ENCODE data around the gene UNC93B1. TPM values are rescaled to one million over a fixed set of nuclear protein-coding genes. Genes with fewer than 3 reads are reported as not detected.

The UNC93B1 gene
- total and polyA plus RNA-seq, 2 of the 13 experiments (the other 11 are each of a cell fraction or from before 2014, with no cell fraction given), result 8.8 to 18.9 TPM

DNA sequence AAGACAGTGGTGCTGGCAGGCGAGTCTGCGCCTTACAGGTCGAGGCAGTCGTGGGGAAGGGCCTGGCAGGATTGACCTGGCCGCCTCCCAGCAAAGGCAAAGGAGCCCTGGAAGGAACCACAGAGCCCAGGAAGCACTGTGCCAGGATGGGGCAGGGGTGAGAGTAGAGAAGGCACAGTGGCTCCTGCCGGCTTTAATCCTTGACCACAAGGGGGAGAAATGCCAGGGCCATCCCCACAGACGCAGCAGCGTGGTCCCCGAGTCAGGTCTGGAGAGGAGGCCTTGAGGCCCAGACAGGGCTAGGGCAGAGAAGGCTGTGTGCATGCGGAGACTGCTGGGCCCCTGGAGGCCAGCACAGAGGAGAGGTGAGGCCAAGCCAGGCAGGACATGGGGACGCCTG lies 16.7 kb upstream of the UNC93B1 start (continued):
- TF ChIP-seq, protein P1, sequence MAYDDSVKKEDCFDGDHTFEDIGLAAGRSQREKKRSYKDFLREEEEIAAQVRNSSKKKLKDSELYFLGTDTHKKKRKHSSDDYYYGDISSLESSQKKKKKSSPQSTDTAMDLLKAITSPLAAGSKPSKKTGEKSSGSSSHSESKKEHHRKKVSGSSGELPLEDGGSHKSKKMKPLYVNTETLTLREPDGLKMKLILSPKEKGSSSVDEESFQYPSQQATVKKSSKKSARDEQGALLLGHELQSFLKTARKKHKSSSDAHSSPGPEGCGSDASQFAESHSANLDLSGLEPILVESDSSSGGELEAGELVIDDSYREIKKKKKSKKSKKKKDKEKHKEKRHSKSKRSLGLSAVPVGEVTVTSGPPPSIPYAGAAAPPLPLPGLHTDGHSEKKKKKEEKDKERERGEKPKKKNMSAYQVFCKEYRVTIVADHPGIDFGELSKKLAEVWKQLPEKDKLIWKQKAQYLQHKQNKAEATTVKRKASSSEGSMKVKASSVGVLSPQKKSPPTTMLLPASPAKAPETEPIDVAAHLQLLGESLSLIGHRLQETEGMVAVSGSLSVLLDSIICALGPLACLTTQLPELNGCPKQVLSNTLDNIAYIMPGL (CRISPR knock-in tag; IDR thresholded peaks at IDR 0.05; ENCODE audit: borderline replicate concordance in 1 of 2, low read depth in 1 of 2), result peak; percentile 39 to 77; a peak in 2 of 4 replicates
- TF ChIP-seq CBX2 (IDR thresholded peaks at IDR 0.05; ENCODE audit: low read depth, low read length), result no peak
- no peak for TF ChIP-seq CBX2 (CRISPR knock-in tag; IDR thresholded peaks at IDR 0.05; ENCODE audit: low read depth)
- TF ChIP-seq, protein P2, sequence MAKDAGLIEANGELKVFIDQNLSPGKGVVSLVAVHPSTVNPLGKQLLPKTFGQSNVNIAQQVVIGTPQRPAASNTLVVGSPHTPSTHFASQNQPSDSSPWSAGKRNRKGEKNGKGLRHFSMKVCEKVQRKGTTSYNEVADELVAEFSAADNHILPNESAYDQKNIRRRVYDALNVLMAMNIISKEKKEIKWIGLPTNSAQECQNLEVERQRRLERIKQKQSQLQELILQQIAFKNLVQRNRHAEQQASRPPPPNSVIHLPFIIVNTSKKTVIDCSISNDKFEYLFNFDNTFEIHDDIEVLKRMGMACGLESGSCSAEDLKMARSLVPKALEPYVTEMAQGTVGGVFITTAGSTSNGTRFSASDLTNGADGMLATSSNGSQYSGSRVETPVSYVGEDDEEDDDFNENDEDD (CRISPR knock-in tag; IDR thresholded peaks at IDR 0.05; ENCODE audit: borderline replicate concordance), result peak; percentile 54; the same call in 1 of the 2 replicates
- no peak for TF ChIP-seq ELF1 (CRISPR knock-in tag; IDR thresholded peaks at IDR 0.05)
- 0 out of 2 replicates have a peak, but pooled peaks have one; percentile 12 for TF ChIP-seq RAD21 (CRISPR knock-in tag; IDR thresholded peaks at IDR 0.05)
- 0 out of 2 replicates have a peak, but pooled peaks have one; percentile 3 for TF ChIP-seq PCBP1 (IDR thresholded peaks at IDR 0.05; ENCODE audit: borderline replicate concordance, low read depth, low read length)
- TF ChIP-seq, protein P3, sequence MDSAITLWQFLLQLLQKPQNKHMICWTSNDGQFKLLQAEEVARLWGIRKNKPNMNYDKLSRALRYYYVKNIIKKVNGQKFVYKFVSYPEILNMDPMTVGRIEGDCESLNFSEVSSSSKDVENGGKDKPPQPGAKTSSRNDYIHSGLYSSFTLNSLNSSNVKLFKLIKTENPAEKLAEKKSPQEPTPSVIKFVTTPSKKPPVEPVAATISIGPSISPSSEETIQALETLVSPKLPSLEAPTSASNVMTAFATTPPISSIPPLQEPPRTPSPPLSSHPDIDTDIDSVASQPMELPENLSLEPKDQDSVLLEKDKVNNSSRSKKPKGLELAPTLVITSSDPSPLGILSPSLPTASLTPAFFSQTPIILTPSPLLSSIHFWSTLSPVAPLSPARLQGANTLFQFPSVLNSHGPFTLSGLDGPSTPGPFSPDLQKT (CRISPR knock-in tag; IDR thresholded peaks at IDR 0.05; ENCODE audit: borderline replicate concordance), result no peak
- TF ChIP-seq ISL2 (CRISPR knock-in tag; IDR thresholded peaks at IDR 0.05), result 0 out of 2 replicates have a peak, but pooled peaks have one; percentile 24
- no peak for TF ChIP-seq ZSCAN29 (CRISPR knock-in tag; conservative IDR thresholded peaks at IDR 0.05)
- TF ChIP-seq ZBTB21 (CRISPR knock-in tag; IDR thresholded peaks at IDR 0.05), result no peak
- no peak for TF ChIP-seq RNF2 (conservative IDR thresholded peaks at IDR 0.05; ENCODE audit: low read depth)
